SK-N-SH treated with all-trans-retinoic acid at 6 μM for 48 hours (cell line): ENCODE data around the gene PLG.

Experiments
- ARNTL ChIP-seq: fragments of 450-650 bp; formaldehyde crosslinking; IDR thresholded peaks from 2 replicates; pipeline ENCODE4 v1.5.0; 2020; ENCODE audit warnings: low read depth, mild to moderate bottlenecking, moderate library complexity, borderline replicate concordance
- CSDC2 ChIP-seq: fragments of 250-450 bp; sonication (Bioruptor Pico); IDR thresholded peaks from 2 replicates; pipeline ENCODE4 v1.5.0; 2020; ENCODE audit warnings: mild to moderate bottlenecking, moderate library complexity
- ISL1 ChIP-seq: fragments of 250-450 bp; sonication (Bioruptor Pico); IDR thresholded peaks from 2 replicates; pipeline ENCODE4 v2.1.2; 2022; ENCODE audit warnings: mild to moderate bottlenecking, moderate library complexity
- PPARA ChIP-seq: fragments of 250-450 bp; sonication (Bioruptor Pico); IDR thresholded peaks from 2 replicates; pipeline ENCODE4 v1.5.0; 2020; ENCODE audit warnings: mild to moderate bottlenecking, borderline replicate concordance
- ZFP30 ChIP-seq: fragments of 450-650 bp; formaldehyde crosslinking; IDR thresholded peaks from 2 replicates; pipeline ENCODE4 v1.5.0; 2022; ENCODE audit warnings: mild to moderate bottlenecking, moderate library complexity
- ZNF565 ChIP-seq: fragments of 450-650 bp; formaldehyde crosslinking; conservative IDR thresholded peaks from 2 replicates; pipeline ENCODE4 v1.5.0; 2020; ENCODE audit warnings: low read depth, mild to moderate bottlenecking, moderate library complexity
- TF ChIP-seq, protein P1 (sequence below): fragments of 250-450 bp; sonication (Bioruptor Pico); IDR thresholded peaks from 2 replicates; pipeline ENCODE4 v1.8.0; 2020; ENCODE audit warnings: mild to moderate bottlenecking, moderate library complexity, borderline replicate concordance

DNA sequence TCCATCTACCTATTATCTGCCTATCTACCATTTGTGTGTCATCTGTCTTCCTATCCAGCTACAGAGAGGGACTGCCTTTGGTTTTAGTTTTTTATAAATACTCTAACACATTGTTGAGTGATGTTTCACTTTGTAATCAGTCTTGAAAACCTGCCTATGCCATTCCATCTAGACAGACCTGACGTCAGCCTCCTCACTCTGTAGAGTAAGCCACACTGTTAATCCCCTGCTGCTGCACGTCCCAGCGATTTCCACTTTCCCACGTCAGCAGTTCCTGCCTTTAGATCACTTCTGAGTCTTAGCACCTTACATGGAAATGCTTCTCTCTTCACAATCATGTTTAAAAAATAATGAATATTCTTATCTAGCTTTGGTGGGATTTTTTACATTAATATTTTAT lies 54.8 kb downstream of the PLG start:
- TF ChIP-seq ISL1 (CRISPR knock-in tag), result no peak
- no peak for TF ChIP-seq CSDC2
- TF ChIP-seq ARNTL (CRISPR knock-in tag), result no peak
- TF ChIP-seq ZNF565 (CRISPR knock-in tag), result no peak
- no peak for TF ChIP-seq PPARA (CRISPR knock-in tag)
- TF ChIP-seq ZFP30 (CRISPR knock-in tag), result no peak
- TF ChIP-seq, protein P1, sequence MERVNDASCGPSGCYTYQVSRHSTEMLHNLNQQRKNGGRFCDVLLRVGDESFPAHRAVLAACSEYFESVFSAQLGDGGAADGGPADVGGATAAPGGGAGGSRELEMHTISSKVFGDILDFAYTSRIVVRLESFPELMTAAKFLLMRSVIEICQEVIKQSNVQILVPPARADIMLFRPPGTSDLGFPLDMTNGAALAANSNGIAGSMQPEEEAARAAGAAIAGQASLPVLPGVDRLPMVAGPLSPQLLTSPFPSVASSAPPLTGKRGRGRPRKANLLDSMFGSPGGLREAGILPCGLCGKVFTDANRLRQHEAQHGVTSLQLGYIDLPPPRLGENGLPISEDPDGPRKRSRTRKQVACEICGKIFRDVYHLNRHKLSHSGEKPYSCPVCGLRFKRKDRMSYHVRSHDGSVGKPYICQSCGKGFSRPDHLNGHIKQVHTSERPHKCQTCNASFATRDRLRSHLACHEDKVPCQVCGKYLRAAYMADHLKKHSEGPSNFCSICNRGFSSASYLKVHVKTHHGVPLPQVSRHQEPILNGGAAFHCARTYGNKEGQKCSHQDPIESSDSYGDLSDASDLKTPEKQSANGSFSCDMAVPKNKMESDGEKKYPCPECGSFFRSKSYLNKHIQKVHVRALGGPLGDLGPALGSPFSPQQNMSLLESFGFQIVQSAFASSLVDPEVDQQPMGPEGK (CRISPR knock-in tag), result no peak
